Neural progenitor cell (in vitro differentiated cells): ENCODE data around the gene CGB5. TPM values are rescaled to one million over a fixed set of nuclear protein-coding genes. Genes with fewer than 3 reads are reported as not detected.

Experiments
- DNase-seq: peaks from one replicate; pipeline ENCODE4 v3.0.0-alpha.2; 2016; ENCODE audit warnings: low spot score
- H2AFZ ChIP-seq: fragments of 200-600 bp; sonication (generic); replicated peaks from 2 replicates; pipeline ENCODE4 v1.6.1; 2016; ENCODE audit warnings: antibody characterized with exemption
- H3F3A ChIP-seq: fragments of 200-600 bp; sonication (generic); 2 replicates; pipeline ENCODE4 v1.6.1; 2016; ENCODE audit warnings: antibody characterized with exemption, low read depth
- H3K27ac ChIP-seq: fragments of 200-600 bp; sonication (generic); 2 replicates; pipeline ENCODE4 v1.5.1; 2016; ENCODE audit warnings: mild to moderate bottlenecking
- H3K27me3 ChIP-seq: fragments of 200-600 bp; sonication (generic); 2 replicates; pipeline ENCODE4 v1.6.1; 2016; ENCODE audit warnings: mild to moderate bottlenecking, moderate library complexity
- H3K36me3 ChIP-seq: fragments of 200-600 bp; sonication (generic); 2 replicates; pipeline ENCODE4 v1.5.1; 2016
- H3K4me1 ChIP-seq: fragments of 200-600 bp; sonication (generic); 2 replicates; pipeline ENCODE4 v1.6.1; 2016; ENCODE audit warnings: mixed run types
- H3K4me2 ChIP-seq: fragments of 200-600 bp; sonication (generic); 2 replicates; pipeline ENCODE4 v1.6.1; 2016
- H3K4me3 ChIP-seq: fragments of 200-600 bp; sonication (generic); 2 replicates; pipeline ENCODE4 v1.5.1; 2016
- H3K79me2 ChIP-seq: fragments of 200-600 bp; sonication (generic); 2 replicates; pipeline ENCODE4 v1.6.1; 2016; ENCODE audit warnings: low read depth
- H3K9ac ChIP-seq: fragments of 200-600 bp; sonication (generic); 2 replicates; pipeline ENCODE4 v1.6.1; 2016
- H3K9me3 ChIP-seq: fragments of 200-600 bp; sonication (generic); 2 replicates; pipeline ENCODE4 v1.5.1; 2016; ENCODE audit warnings: low read depth
- H4K20me1 ChIP-seq: fragments of 200-600 bp; sonication (generic); 2 replicates; pipeline ENCODE4 v1.6.1; 2016; ENCODE audit warnings: low read depth
- H3K27ac Mint-ChIP-seq: 3 replicates; pipeline ENCODE4 v1.8.0; 2021; ENCODE audit warnings: mixed read lengths
- H3K27me3 Mint-ChIP-seq: 2 replicates; pipeline ENCODE4 v1.8.0; 2022; ENCODE audit warnings: low read depth, mild to moderate bottlenecking, inconsistent platforms, moderate library complexity, mixed read lengths; ENCODE audit not compliant: insufficient read depth
- H3K36me3 Mint-ChIP-seq: 3 replicates; pipeline ENCODE4 v1.8.0; 2021; ENCODE audit warnings: mixed read lengths
- H3K4me1 Mint-ChIP-seq: 3 replicates; pipeline ENCODE4 v1.8.0; 2021; ENCODE audit warnings: mixed read lengths
- H3K4me3 Mint-ChIP-seq: 3 replicates; pipeline ENCODE4 v1.8.0; 2021; ENCODE audit warnings: mild to moderate bottlenecking, moderate library complexity, mixed read lengths
- H3K9me3 Mint-ChIP-seq: 3 replicates; pipeline ENCODE4 v1.8.0; 2020; ENCODE audit warnings: mixed read lengths
- CTCF ChIP-seq: fragments of 200-600 bp; sonication (generic); IDR thresholded peaks from 2 replicates; pipeline ENCODE4 v1.5.1; 2017; ENCODE audit warnings: antibody characterized with exemption, mild to moderate bottlenecking
- EZH2 ChIP-seq: fragments of 200-600 bp; sonication (generic); IDR thresholded peaks from 2 replicates; pipeline ENCODE4 v1.6.1; 2017; ENCODE audit warnings: antibody characterized with exemption, mild to moderate bottlenecking, moderate library complexity
- EZH2phosphoT487 ChIP-seq: fragments of 200-600 bp; sonication (generic); IDR thresholded peaks from 2 replicates; pipeline ENCODE4 v1.6.1; 2017; ENCODE audit warnings: antibody characterized with exemption
- total RNA-seq: library from RNA; depleted of rRNA; stranded (reverse); fragments of >200 nt; gene quantifications from 2 replicates; pipeline ENCODE4 v1.2.3, GENCODE V29; 2015; ENCODE audit warnings: low replicate concordance

CGB5 gene
- total RNA-seq, 1 donor from 2014 or later, result not detected

- peak; percentile 77 for DNase-seq
- peaks cover 12% of the 10 kb centered on the region for H3K4me1 ChIP-seq
- H2AFZ ChIP-seq, result no peak overlapping the region
- peaks cover 8% of the 10 kb centered on the region for H4K20me1 ChIP-seq
- H3K4me2 ChIP-seq, result no peak overlapping the region
- TF ChIP-seq CTCF, result peak; percentile 44
- no peak for TF ChIP-seq EZH2phosphoT487
- Mint-ChIP-seq H3K4me1 (peaks cover 19% of the 10 kb centered on the region), H3K4me3 (peak overlapping the region; percentile 46), H3K27me3 (peaks cover 29% of the 10 kb centered on the region), H3K27ac (peak overlapping the region; percentile 11), H3K9me3 (peaks cover 2% of the 10 kb centered on the region), H3K36me3 (peaks cover 3% of the 10 kb centered on the region)
- H3K9ac ChIP-seq, result no peak overlapping the region
- H3F3A ChIP-seq, result peaks cover 21% of the 10 kb centered on the region
- H3K27me3 ChIP-seq, result peaks cover 52% of the 10 kb centered on the region
- H3K27ac ChIP-seq, result no peak overlapping the region
- H3K36me3 ChIP-seq, result no peaks in the 10 kb centered on the region
- H3K79me2 ChIP-seq, result no peaks in the 10 kb centered on the region
- peak overlapping the region; percentile 31 for H3K4me3 ChIP-seq
- H3K9me3 ChIP-seq, result no peaks in the 10 kb centered on the region
Measured at GRCh38 chr19:49019242-49019932, 24.3 kb upstream of the CGB5 start.

- TF ChIP-seq CTCF, result no peak
- no peak for TF ChIP-seq EZH2
- TF ChIP-seq EZH2phosphoT487, result no peak
- Mint-ChIP-seq H3K4me1 (peaks cover 19% of the 10 kb centered on the region), H3K27me3 (peaks cover 29% of the 10 kb centered on the region), H3K36me3 (peaks cover 2% of the 10 kb centered on the region), H3K4me3 (peak overlapping the region; percentile 46), H3K9me3 (peaks cover 2% of the 10 kb centered on the region), H3K27ac (no peak overlapping the region)
- H2AFZ ChIP-seq, result no peak overlapping the region
- no peaks in the 10 kb centered on the region for H3K36me3 ChIP-seq
- H3K27me3 ChIP-seq, result peaks cover 52% of the 10 kb centered on the region
- no peaks in the 10 kb centered on the region for H3K9me3 ChIP-seq
- H3K4me1 ChIP-seq, result peaks cover 12% of the 10 kb centered on the region
- no peak overlapping the region for H3K4me2 ChIP-seq
- peaks cover 21% of the 10 kb centered on the region for H3F3A ChIP-seq
- no peak overlapping the region for H3K4me3 ChIP-seq
- H4K20me1 ChIP-seq, result peaks cover 8% of the 10 kb centered on the region
- H3K79me2 ChIP-seq, result no peaks in the 10 kb centered on the region
- no peak overlapping the region for H3K27ac ChIP-seq
- H3K9ac ChIP-seq, result no peak overlapping the region
- no peak for DNase-seq
Measured at GRCh38 chr19:49020342-49020741, 23.3 kb upstream of the CGB5 start.

GRCh38 chr19:49020931-49021895 lies 22.4 kb upstream of the CGB5 start:
- Histone ChIP-seq H3K27me3 (peaks cover 52% of the 10 kb centered on the region), H3K36me3 (no peaks in the 10 kb centered on the region), H3K79me2 (no peaks in the 10 kb centered on the region), H2AFZ (no peak overlapping the region), H4K20me1 (peaks cover 8% of the 10 kb centered on the region), H3K9ac (no peak overlapping the region), H3K4me3 (no peak overlapping the region), H3K9me3 (no peaks in the 10 kb centered on the region), H3F3A (peaks cover 21% of the 10 kb centered on the region), H3K4me1 (peaks cover 12% of the 10 kb centered on the region), H3K4me2 (no peak overlapping the region), H3K27ac (no peak overlapping the region)
- H3K36me3 Mint-ChIP-seq, result no peaks in the 10 kb centered on the region
- H3K4me1 Mint-ChIP-seq, result peaks cover 19% of the 10 kb centered on the region
- no peak for TF ChIP-seq CTCF
- no peak for TF ChIP-seq EZH2phosphoT487
- TF ChIP-seq EZH2, result no peak
- no peak overlapping the region for H3K27ac Mint-ChIP-seq
- no peak for DNase-seq
- H3K4me3 Mint-ChIP-seq, result no peak overlapping the region
- H3K9me3 Mint-ChIP-seq, result peaks cover 2% of the 10 kb centered on the region
- H3K27me3 Mint-ChIP-seq, result peaks cover 29% of the 10 kb centered on the region
